HG03280 (cell line): Measurements from ENCODE around the gene ASCL5.

Experiments
- ATAC-seq: cut with Tn5 transposase; IDR thresholded peaks from one replicate; pipeline ENCODE4 v1.9.1; 2021; ENCODE audit warnings: mild to moderate bottlenecking, moderate library complexity; ENCODE audit not compliant: unreplicated experiment

ASCL5 gene

GRCh38 chr1:201111672-201112071, 15.3 kb downstream of the ASCL5 start:
- no peak for ATAC-seq

GRCh38 chr1:201111156-201111555, 15.8 kb downstream of the ASCL5 start:
- ATAC-seq = no peak

- ATAC-seq = no peak
Measured at GRCh38 chr1:201110616-201111015, 16.4 kb downstream of the ASCL5 start.

- ATAC-seq = no peak
Measured at GRCh38 chr1:201110138-201110537, 16.8 kb downstream of the ASCL5 start.

- no peak for ATAC-seq
Measured at GRCh38 chr1:201109651-201110050, 17.3 kb downstream of the ASCL5 start.

GRCh38 chr1:201108614-201109013, 18.4 kb downstream of the ASCL5 start:
- ATAC-seq = no peak

GRCh38 chr1:201105688-201106087, 21.3 kb downstream of the ASCL5 start:
- no peak for ATAC-seq

GRCh38 chr1:201104141-201104540, 22.8 kb downstream of the ASCL5 start:
- ATAC-seq = no peak

- ATAC-seq = no peak
Measured at GRCh38 chr1:201103666-201104065, 23.3 kb downstream of the ASCL5 start.

GRCh38 chr1:201100169-201100930, 26.6 kb downstream of the ASCL5 start:
- ATAC-seq = no peak

- ATAC-seq = no peak
Measured at GRCh38 chr1:201098992-201099677, 27.8 kb downstream of the ASCL5 start.

GRCh38 chr1:201096977-201097856, 29.8 kb downstream of the ASCL5 start:
- ATAC-seq = no peak

GRCh38 chr1:201096041-201096461, 30.9 kb downstream of the ASCL5 start:
- no peak for ATAC-seq

- no peak for ATAC-seq
Measured at GRCh38 chr1:201095581-201095980, 31.4 kb downstream of the ASCL5 start.

GRCh38 chr1:201094832-201095231, 32.2 kb downstream of the ASCL5 start:
- no peak for ATAC-seq

GRCh38 chr1:201093962-201094361, 33.0 kb downstream of the ASCL5 start:
- ATAC-seq = no peak

- no peak for ATAC-seq
Measured at GRCh38 chr1:201093561-201093960, 33.4 kb downstream of the ASCL5 start.

- ATAC-seq = no peak
Measured at GRCh38 chr1:201092738-201093137, 34.2 kb downstream of the ASCL5 start.

- no peak for ATAC-seq
Measured at GRCh38 chr1:201091256-201091655, 35.7 kb downstream of the ASCL5 start.

- no peak for ATAC-seq
Measured at GRCh38 chr1:201090541-201090940, 36.4 kb downstream of the ASCL5 start.

GRCh38 chr1:201089596-201089995, 37.4 kb downstream of the ASCL5 start:
- ATAC-seq = no peak
